HepG2 (cell line): ENCODE results near the gene CERS4. TPM values are rescaled to one million over a fixed set of nuclear protein-coding genes. Genes with fewer than 3 reads are reported as not detected.

ENCODE experiments used
- EHMT2 ChIP-seq: fragments of 200-600 bp; sonication (generic); IDR thresholded peaks from 2 replicates; pipeline ENCODE4 v1.7.0; 2017; ENCODE audit warnings: antibody characterized with exemption, low read depth, low read length, borderline replicate concordance
- FOXA3 ChIP-seq: IDR thresholded peaks from 2 replicates; pipeline ENCODE4 v1.6.1; 2016; ENCODE audit warnings: missing genetic modification reagents, missing compliant biosample characterization
- GABPB1 ChIP-seq: IDR thresholded peaks from 2 replicates; pipeline ENCODE4 v1.6.1; 2016; ENCODE audit warnings: mild to moderate bottlenecking, missing genetic modification reagents, moderate library complexity, missing compliant biosample characterization
- HNF4G ChIP-seq, 2 experiments: sonication (generic) in 1 of 2; formaldehyde crosslinking in 1 of 2; IDR thresholded peaks; 2 replicates each; pipeline versions ENCODE4 v1.4.0 to v1.6.1; 2011 to 2020; ENCODE audit warnings: borderline replicate concordance in 2 of 2, low read depth in 2 of 2, mild to moderate bottlenecking in 2 of 2, low read length in 1 of 2, missing genetic modification reagents in 1 of 2, moderate library complexity in 1 of 2
- IRF2 ChIP-seq: IDR thresholded peaks from 2 replicates; pipeline ENCODE4 v1.6.1; 2018; ENCODE audit warnings: missing genetic modification reagents, missing compliant biosample characterization
- NR2F6 ChIP-seq, 2 experiments: IDR thresholded peaks; 2 replicates each; pipeline ENCODE4 v1.6.1; 2016; ENCODE audit warnings: antibody characterized with exemption in 1 of 2, mild to moderate bottlenecking in 1 of 2
- NR3C1 ChIP-seq: sonication (generic); formaldehyde crosslinking; IDR thresholded peaks from 2 replicates; pipeline ENCODE4 v1.4.0; 2020; ENCODE audit warnings: missing genetic modification reagents
- RFX1 ChIP-seq: fragments of 450-650 bp; IDR thresholded peaks from 2 replicates; pipeline ENCODE4 v1.6.1; 2017
- SRF ChIP-seq: IDR thresholded peaks from 2 replicates; pipeline ENCODE4 v1.6.1; 2011; ENCODE audit warnings: mild to moderate bottlenecking, low read depth, low read length, moderate library complexity
- TEAD3 ChIP-seq: optimal IDR thresholded peaks from 2 replicates; pipeline ENCODE3; 2016; ENCODE audit warnings: borderline replicate concordance
- TOPORS ChIP-seq: sonication (generic); formaldehyde crosslinking; IDR thresholded peaks from 2 replicates; pipeline ENCODE4 v1.8.0; 2023; ENCODE audit warnings: mild to moderate bottlenecking, missing genetic modification reagents
- TRIM24 ChIP-seq: sonication (generic); formaldehyde crosslinking; IDR thresholded peaks from 2 replicates; pipeline ENCODE4 v1.8.0; 2022; ENCODE audit warnings: mild to moderate bottlenecking, missing genetic modification reagents
- ZC3H4 ChIP-seq: sonication (generic); formaldehyde crosslinking; IDR thresholded peaks from 2 replicates; pipeline ENCODE4 v1.4.0; 2020; ENCODE audit warnings: missing genetic modification reagents, borderline replicate concordance
- ZFAT ChIP-seq: sonication (generic); formaldehyde crosslinking; conservative IDR thresholded peaks from 2 replicates; pipeline ENCODE4 v1.8.1; 2023; ENCODE audit warnings: missing genetic modification reagents, inconsistent platforms
- ZFY ChIP-seq: sonication (generic); formaldehyde crosslinking; IDR thresholded peaks from 2 replicates; pipeline ENCODE4 v1.4.0; 2020; ENCODE audit warnings: missing genetic modification reagents
- polyA plus RNA-seq, 8 experiments: library from polyadenylated mRNA; depleted of rRNA in 3 of 8; stranded (reverse) in 7 of 8; unstranded in 1 of 8; fragments of >200 nt; fragmentation: Illumina TruSeq in 4 of 8; extraction: Trizol in 4 of 8; gene quantifications; 2 replicates each; pipeline versions ENCODE4 v1.2.1 to v1.2.3, GENCODE V29; 2011 to 2016; ENCODE audit warnings: low read depth in 4 of 8, missing spikeins in 1 of 8, mixed read lengths in 1 of 8; ENCODE audit not compliant: insufficient read depth in 1 of 8
- total RNA-seq, 5 experiments: library from RNA; depleted of rRNA; stranded (reverse); fragments of >200 nt; fragmentation: Illumina TruSeq; extraction: Trizol; gene quantifications; 2 replicates each; pipeline ENCODE4 v1.2.3, GENCODE V29; 2016; ENCODE audit warnings: low read depth in 1 of 5
- TF ChIP-seq, protein P1 (sequence below), 2 experiments: fragments of 450-650 bp in 1 of 2; sonication (generic) in 1 of 2; formaldehyde crosslinking; IDR thresholded peaks; 2 replicates each; pipeline versions ENCODE4 v1.5.0 to v1.8.0; 2020 to 2022; ENCODE audit warnings: mild to moderate bottlenecking in 1 of 2, missing genetic modification reagents in 1 of 2
- TF ChIP-seq, protein P2 (sequence below): sonication (generic); formaldehyde crosslinking; IDR thresholded peaks from 2 replicates; pipeline ENCODE4 v1.9.0; 2022; ENCODE audit warnings: low read depth, missing genetic modification reagents
- TF ChIP-seq, protein P3 (sequence below): sonication (generic); formaldehyde crosslinking; IDR thresholded peaks from 2 replicates; pipeline ENCODE4 v1.8.0; 2022; ENCODE audit warnings: missing genetic modification reagents, mild to moderate bottlenecking, borderline replicate concordance
- TF ChIP-seq, protein P4 (sequence below): sonication (generic); formaldehyde crosslinking; conservative IDR thresholded peaks from 2 replicates; pipeline ENCODE4 v1.4.0; 2020; ENCODE audit warnings: mild to moderate bottlenecking, missing genetic modification reagents, moderate library complexity

CERS4 gene
- total and polyA plus RNA-seq, 2 of the 13 experiments (the other 11 are each of a cell fraction or from before 2014, with no cell fraction given): 74.7 to 83.5 TPM

DNA sequence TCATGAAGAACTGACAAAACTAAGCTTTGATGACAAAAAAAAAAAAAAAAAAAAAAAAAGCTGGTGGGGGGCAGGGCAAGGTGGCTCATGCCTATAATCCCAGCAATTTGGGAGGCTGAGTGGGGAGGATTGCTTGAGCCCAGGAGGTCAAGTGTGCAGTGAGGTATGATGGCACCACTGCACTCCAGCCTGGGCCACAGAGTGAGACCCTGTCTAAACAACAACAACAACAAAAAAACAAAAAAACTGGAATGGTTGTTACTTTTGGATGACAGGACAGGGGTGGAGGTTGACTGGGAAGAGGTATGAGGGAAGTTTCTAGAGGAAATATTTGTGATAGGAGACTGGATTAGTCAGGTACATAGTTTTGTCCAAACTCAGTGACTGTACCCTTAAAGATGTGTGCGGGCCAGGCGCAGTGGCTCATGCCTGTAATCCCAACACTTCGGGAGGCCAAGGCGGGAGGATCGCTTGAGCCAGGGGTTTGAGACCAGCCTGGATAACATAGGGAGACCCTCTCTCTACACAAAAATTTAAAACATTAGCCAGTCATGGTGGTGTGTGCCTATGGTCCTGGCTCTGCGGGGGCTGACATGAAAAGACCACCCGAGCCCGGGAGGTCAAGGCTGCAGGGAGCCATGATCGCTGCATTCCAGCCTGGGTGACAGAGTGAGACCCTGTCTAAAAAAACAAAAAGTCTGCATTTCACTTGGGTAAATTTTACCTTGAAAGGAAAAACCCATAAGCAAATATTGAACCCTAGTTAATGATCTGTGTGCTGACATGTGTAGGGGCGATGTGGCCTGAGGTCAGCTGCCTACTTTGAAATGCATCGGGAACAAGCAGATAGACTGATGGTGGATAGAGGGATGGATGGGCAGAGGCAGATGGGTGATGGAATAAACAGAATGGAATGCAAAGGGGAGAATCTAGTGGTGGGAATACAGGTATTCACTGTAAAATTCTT, 37.0 kb downstream of the CERS4 start (continued):
- TF ChIP-seq NR3C1 (CRISPR knock-in tag): no peak
- TF ChIP-seq TEAD3 (CRISPR knock-in tag): peak; percentile 97
- TF ChIP-seq, protein P1, sequence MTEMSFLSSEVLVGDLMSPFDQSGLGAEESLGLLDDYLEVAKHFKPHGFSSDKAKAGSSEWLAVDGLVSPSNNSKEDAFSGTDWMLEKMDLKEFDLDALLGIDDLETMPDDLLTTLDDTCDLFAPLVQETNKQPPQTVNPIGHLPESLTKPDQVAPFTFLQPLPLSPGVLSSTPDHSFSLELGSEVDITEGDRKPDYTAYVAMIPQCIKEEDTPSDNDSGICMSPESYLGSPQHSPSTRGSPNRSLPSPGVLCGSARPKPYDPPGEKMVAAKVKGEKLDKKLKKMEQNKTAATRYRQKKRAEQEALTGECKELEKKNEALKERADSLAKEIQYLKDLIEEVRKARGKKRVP (CRISPR knock-in tag; IDR thresholded peaks at IDR 0.05): no peak
- no peak for TF ChIP-seq IRF2 (CRISPR knock-in tag)
- no peak for TF ChIP-seq ZFY
- TF ChIP-seq, protein P2, sequence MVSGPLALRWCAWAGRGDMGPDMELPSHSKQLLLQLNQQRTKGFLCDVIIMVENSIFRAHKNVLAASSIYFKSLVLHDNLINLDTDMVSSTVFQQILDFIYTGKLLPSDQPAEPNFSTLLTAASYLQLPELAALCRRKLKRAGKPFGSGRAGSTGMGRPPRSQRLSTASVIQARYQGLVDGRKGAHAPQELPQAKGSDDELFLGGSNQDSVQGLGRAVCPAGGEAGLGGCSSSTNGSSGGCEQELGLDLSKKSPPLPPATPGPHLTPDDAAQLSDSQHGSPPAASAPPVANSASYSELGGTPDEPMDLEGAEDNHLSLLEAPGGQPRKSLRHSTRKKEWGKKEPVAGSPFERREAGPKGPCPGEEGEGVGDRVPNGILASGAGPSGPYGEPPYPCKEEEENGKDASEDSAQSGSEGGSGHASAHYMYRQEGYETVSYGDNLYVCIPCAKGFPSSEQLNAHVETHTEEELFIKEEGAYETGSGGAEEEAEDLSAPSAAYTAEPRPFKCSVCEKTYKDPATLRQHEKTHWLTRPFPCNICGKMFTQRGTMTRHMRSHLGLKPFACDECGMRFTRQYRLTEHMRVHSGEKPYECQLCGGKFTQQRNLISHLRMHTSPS (CRISPR knock-in tag): no peak
- TF ChIP-seq, protein P3, sequence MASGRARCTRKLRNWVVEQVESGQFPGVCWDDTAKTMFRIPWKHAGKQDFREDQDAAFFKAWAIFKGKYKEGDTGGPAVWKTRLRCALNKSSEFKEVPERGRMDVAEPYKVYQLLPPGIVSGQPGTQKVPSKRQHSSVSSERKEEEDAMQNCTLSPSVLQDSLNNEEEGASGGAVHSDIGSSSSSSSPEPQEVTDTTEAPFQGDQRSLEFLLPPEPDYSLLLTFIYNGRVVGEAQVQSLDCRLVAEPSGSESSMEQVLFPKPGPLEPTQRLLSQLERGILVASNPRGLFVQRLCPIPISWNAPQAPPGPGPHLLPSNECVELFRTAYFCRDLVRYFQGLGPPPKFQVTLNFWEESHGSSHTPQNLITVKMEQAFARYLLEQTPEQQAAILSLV (CRISPR knock-in tag): no peak
- TF ChIP-seq SRF: peak; percentile 83
- TF ChIP-seq GABPB1 (CRISPR knock-in tag): 0 out of 2 replicates have a peak, but pooled peaks have one; percentile 16
- no peak for TF ChIP-seq TRIM24
- TF ChIP-seq, protein P4, sequence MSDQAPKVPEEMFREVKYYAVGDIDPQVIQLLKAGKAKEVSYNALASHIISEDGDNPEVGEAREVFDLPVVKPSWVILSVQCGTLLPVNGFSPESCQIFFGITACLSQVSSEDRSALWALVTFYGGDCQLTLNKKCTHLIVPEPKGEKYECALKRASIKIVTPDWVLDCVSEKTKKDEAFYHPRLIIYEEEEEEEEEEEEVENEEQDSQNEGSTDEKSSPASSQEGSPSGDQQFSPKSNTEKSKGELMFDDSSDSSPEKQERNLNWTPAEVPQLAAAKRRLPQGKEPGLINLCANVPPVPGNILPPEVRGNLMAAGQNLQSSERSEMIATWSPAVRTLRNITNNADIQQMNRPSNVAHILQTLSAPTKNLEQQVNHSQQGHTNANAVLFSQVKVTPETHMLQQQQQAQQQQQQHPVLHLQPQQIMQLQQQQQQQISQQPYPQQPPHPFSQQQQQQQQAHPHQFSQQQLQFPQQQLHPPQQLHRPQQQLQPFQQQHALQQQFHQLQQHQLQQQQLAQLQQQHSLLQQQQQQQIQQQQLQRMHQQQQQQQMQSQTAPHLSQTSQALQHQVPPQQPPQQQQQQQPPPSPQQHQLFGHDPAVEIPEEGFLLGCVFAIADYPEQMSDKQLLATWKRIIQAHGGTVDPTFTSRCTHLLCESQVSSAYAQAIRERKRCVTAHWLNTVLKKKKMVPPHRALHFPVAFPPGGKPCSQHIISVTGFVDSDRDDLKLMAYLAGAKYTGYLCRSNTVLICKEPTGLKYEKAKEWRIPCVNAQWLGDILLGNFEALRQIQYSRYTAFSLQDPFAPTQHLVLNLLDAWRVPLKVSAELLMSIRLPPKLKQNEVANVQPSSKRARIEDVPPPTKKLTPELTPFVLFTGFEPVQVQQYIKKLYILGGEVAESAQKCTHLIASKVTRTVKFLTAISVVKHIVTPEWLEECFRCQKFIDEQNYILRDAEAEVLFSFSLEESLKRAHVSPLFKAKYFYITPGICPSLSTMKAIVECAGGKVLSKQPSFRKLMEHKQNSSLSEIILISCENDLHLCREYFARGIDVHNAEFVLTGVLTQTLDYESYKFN (CRISPR knock-in tag): peak; percentile 98
- no peak for TF ChIP-seq EHMT2
- TF ChIP-seq RFX1: no peak
- TF ChIP-seq NR2F6 (IDR thresholded peaks at IDR 0.05): peak; percentile 97
- peak; percentile 96 for TF ChIP-seq NR2F6 (CRISPR knock-in tag; IDR thresholded peaks at IDR 0.05)
- TF ChIP-seq ZFAT: no peak
- no peak for TF ChIP-seq ZC3H4 (CRISPR knock-in tag)
- no peak for TF ChIP-seq TOPORS (CRISPR knock-in tag)
- TF ChIP-seq FOXA3: peak; percentile 90
- TF ChIP-seq HNF4G (IDR thresholded peaks at IDR 0.05; ENCODE audit: borderline replicate concordance, low read depth, low read length): peak; percentile 45; the same call in 1 of the 2 replicates
- no peak for TF ChIP-seq HNF4G (CRISPR knock-in tag; IDR thresholded peaks at IDR 0.05; ENCODE audit: borderline replicate concordance, low read depth)
